Omental fat pad (tissue), 4 donors: ENCODE measurements around the gene OR6J1. TPM values are rescaled to one million over a fixed set of nuclear protein-coding genes. Genes with fewer than 3 reads are reported as not detected.
A peak's percentile ranks its signal among the peaks of the same experiment; 100 is the strongest.

Experiments
- ATAC-seq: fragments of 150-250 bp; one replicate; pipeline ENCODE4 v1.9.1; 2016; ENCODE audit warnings: mild to moderate bottlenecking, moderate library complexity; ENCODE audit not compliant: low FRiP score
- DNase-seq: peaks from one replicate; pipeline ENCODE4 v3.0.0-alpha.2; 2019; ENCODE audit warnings: low spot score
- CTCF ChIP-seq, 3 donors: fragments of 450-650 bp; IDR thresholded peaks; one replicate each; pipeline ENCODE4 v1.5.1; 2016 to 2017; ENCODE audit warnings: antibody characterized with exemption in 3 of 3, mild to moderate bottlenecking in 3 of 3, moderate library complexity in 2 of 3
- total RNA-seq, 4 donors: library from RNA; depleted of rRNA; stranded (reverse); fragments of >200 nt; gene quantifications; one replicate each; pipeline ENCODE4 v1.1.0, GENCODE V29; 2016

Gene OR6J1
- total RNA-seq, 4 donors from 2014 or later = not detected

- ATAC-seq (no peak), DNase-seq (no peak)
- TF ChIP-seq CTCF (IDR thresholded peaks at IDR 0.05) = no peak
Observed at GRCh38 chr14:22671622-22672021, 27.5 kb upstream of the OR6J1 start.

- no peak for ATAC-seq
- no peak for TF ChIP-seq CTCF (IDR thresholded peaks at IDR 0.05)
Observed at GRCh38 chr14:22668863-22669262, 24.7 kb upstream of the OR6J1 start.

GRCh38 chr14:22668417-22668816 lies 24.3 kb upstream of the OR6J1 start:
- no peak for TF ChIP-seq CTCF (IDR thresholded peaks at IDR 0.05)
- ATAC-seq = peak; percentile 54
- DNase-seq = no peak

More at GRCh38 chr14:22668863-22669262, 24.7 kb upstream of the OR6J1 start:
- DNase-seq = no peak

GRCh38 chr14:22667881-22668280 lies 23.7 kb upstream of the OR6J1 start:
- TF ChIP-seq CTCF (IDR thresholded peaks at IDR 0.05) = no peak
- DNase-seq (no peak), ATAC-seq (no peak)

- ATAC-seq (no peak), DNase-seq (no peak)
- no peak for TF ChIP-seq CTCF (IDR thresholded peaks at IDR 0.05)
Observed at GRCh38 chr14:22666203-22666893, 22.2 kb upstream of the OR6J1 start.

GRCh38 chr14:22664261-22664660 lies 20.1 kb upstream of the OR6J1 start:
- DNase-seq (no peak), ATAC-seq (no peak)
- TF ChIP-seq CTCF (IDR thresholded peaks at IDR 0.05) = no peak

GRCh38 chr14:22660654-22661053 lies 16.5 kb upstream of the OR6J1 start:
- ATAC-seq (no peak), DNase-seq (no peak)
- TF ChIP-seq CTCF (IDR thresholded peaks at IDR 0.05) = no peak
